ENCODE measurements around the gene USP48.
A peak's percentile ranks its signal among the peaks of the same experiment; 100 is the strongest.

Gene USP48

DNA sequence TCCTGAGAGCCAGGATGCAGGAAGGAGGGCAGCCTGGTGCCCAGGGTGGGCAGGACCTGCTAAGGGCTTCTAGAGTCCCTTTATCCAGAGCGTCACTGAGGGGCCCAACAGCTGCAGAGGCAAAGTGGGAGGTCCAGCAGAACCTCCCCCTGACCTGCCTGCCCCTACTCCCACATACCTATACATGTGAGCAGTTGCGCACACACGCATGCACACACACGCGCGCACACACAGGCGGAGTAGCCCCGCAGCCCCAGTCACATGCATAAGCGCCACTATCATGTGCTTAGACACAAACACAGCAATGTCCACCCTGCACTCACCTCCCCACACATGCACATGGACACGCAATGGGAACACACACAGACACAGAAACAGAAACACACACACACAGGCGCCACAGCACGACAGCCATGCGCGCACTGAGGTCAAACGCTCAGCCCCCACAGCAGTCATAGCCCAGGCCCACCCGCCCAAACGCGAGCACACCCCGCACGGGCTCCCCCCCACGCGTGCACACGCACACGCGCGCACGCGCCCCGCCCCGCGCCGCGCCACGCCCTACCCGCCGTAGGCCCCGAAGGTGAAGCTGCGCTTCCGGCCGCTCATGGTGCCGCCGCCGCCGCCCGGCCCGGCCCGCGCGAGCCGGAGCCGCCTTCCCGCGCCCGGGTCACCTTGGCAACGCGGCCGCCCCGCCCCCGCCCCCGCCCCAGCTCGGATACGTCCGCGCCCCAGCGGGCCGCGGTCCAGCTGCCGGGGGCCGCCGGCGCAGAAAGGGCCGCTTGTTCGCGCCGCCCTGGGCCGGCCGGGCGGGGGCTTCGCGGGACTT is 131.5 kb downstream of the USP48 start:
- ATAC-seq: peak; percentile 70 to 71

DNA sequence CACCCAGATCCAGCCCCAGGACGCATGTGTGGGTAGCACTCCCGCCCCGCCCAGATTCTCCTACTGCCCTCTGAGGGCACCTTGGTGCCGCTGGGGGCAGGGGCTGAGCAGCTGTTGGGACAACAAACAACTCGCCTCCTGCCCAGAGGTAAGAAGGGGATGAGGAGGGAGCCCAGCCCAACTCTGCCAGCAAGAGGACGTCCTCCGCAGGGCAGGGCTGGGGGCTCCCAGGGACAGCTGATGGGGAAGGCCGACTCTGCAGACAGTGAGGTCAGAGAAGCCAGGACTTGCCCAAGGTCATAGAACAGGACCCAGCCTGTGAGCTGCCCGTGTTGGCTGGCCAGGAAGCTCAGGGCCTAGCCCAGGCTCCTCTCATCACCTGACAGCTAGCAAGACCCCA is 132.5 kb downstream of the USP48 start:
- no peak for ATAC-seq

- no peak for ATAC-seq
Observed at GRCh38 chr1:21649315-21649714, 133.6 kb downstream of the USP48 start.

DNA sequence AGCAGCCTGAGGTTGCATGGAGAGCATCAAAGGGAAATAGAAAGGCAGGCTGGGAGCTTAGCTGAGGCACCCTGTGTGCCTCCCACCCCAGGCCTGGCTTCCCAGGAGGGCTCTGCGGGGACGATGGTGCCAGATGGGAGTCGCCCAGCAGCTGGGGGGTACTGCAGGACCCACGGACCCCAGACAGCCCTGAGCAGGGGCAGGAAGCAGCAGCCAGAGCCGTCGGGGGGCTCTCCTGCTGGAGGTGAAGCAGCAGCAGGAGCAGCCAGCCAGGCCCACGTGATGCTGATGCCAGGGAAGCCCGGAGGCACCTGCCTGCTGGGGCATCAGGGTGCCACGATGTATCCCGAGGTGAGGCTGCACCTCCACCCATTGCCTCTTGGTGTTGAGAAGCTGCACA is 134.2 kb downstream of the USP48 start:
- ATAC-seq: no peak

GRCh38 chr1:21648352-21648730 is 134.6 kb downstream of the USP48 start:
- ATAC-seq: no peak

GRCh38 chr1:21647431-21648351 is 135.3 kb downstream of the USP48 start:
- ATAC-seq: no peak

- ATAC-seq: no peak
Observed at GRCh38 chr1:21645550-21645949, 137.4 kb downstream of the USP48 start.

DNA sequence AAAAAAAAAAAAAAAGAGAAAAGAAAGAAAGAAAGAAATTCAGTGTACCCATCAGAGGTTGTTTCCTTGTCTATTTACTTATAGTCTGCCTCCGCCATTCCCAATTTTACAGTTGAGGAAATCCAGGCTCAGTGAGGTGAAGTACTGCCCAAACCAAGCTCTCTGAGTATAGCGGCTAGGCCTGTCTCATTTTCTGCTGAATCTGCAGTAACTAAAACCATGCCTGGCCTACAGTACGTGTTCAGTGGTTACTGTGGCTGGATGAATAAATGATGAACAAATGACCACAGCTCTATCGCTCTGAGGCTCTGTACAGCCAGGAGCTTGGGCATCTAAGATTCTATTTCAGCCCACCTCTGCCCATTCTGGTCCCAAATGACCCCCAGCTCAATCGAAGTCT is 138.0 kb downstream of the USP48 start:
- ATAC-seq: no peak

- no peak for ATAC-seq
Observed at GRCh38 chr1:21644348-21644747, 138.6 kb downstream of the USP48 start.

GRCh38 chr1:21643624-21644023 is 139.3 kb downstream of the USP48 start:
- no peak for ATAC-seq

DNA sequence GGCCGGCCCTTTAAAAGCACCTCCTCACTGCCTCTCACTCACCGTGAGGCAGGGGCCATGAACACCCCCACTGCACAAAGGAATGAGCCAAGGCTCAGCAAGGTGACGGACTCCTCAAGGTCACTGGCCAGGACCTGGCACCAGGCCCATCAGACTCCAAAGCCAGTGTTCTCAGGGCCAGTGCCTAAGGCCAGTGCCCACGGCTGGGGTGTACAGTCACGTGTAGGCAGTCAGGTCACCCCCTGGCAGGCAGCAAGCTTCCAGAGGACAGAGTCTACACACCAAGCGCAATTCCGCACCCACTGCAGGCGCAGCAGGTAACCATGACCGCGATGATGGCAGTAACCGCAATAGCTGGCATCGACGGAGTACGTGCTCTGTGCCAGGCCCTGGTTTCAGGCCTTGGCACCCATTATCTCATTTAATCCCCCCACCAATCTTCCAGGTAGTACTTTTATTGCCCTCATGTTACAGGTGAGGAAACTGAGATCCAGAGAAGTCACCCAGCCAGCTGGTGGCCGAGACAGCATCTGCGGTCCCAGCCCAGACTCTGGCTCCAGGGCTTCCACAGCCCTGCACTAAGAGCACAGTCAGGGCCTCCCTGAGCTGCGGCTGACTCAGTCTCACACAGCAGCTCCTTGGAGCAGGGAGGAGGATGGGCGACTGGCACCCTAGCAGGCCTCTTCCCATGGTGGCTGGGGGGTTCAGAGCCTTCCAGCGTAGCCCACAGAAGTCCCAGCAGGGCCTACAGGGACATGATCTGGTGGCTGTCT is 140.8 kb downstream of the USP48 start:
- ATAC-seq: no peak

- no peak for ATAC-seq
Observed at GRCh38 chr1:21641537-21641936, 141.4 kb downstream of the USP48 start.

DNA sequence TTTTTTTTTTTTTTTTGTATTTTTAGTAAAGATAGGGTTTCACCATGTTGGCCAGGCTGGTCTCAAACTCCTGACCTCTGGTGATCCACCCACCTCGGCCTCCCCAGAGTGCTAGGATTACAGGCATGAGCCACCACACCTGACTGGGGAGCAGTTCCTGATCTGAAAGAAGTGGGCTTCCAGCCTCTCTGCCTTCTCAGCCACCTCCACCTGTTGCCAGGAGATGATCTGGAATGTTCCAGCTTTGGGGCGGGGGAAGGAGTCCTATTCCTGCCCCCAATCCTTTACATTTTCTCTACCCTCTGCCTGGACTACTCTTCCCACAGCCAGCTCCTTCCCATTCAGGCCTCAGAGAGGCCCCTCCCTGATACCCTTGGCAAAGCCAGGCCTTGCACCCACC is 141.9 kb downstream of the USP48 start:
- ATAC-seq: no peak

- ATAC-seq: no peak
Observed at GRCh38 chr1:21640653-21641052, 142.3 kb downstream of the USP48 start.

DNA sequence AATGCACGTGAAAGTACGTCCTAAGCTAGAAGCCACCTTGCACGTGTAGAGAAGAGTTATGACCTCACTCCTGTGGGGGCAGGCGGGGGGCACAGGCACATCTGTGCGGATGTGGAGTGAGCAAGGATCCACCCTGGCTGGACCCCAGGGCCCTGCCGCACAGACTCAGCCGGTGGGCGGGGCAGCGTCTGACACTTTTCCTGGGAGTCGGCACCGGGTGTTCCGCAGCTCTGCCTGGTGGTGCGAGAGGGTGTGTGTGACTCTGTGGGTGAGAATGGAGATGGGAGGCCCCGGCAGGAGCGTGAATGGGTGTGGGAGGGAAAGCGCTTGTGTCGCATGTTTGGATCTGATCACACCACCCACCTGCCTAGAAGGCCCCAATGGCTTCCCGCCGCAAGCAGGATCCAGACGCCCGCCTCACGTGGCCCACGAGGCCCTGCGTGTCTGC is 143.3 kb downstream of the USP48 start:
- no peak for ATAC-seq

DNA sequence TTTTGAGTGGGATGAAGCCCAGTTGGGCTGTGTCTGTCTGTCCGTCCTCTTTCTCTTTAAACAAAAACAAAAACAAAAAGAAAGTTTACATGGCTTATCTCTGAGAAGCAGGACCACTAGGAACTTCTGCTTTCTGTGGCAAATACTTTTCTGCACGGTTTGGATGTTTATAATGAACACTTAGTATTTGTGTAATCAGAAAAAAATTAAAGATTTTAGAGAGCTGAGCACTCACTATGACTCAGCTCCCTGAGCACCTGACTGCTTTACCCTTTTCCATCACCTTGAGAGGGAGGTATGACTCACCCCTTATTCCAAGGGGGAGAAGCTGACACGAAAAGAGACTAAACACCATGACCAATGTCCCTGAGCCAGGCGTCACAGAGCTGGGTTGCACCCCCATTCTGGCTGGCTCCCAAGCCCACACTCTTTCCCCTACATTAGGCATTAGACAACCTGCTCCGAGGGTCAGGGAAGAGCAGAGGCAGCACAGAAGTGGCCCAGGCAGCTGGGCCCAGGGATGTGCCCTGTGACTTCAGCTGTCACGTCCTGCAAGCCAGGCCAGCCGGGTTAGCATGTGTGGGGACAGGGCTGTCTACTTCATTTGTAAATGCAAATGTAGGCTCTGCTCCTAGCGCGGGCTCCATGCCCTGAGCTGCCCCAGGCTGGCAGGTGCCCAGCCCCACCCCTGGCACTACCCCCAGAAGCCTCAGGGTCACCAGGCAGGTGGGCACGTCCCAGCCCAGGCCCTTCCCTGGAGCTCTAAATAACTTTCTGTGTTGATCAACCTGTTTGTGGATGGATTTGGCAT is 144.2 kb downstream of the USP48 start:
- ATAC-seq: peak; percentile 62 to 74

- ATAC-seq: no peak
Observed at GRCh38 chr1:21637514-21637913, 145.4 kb downstream of the USP48 start.

DNA sequence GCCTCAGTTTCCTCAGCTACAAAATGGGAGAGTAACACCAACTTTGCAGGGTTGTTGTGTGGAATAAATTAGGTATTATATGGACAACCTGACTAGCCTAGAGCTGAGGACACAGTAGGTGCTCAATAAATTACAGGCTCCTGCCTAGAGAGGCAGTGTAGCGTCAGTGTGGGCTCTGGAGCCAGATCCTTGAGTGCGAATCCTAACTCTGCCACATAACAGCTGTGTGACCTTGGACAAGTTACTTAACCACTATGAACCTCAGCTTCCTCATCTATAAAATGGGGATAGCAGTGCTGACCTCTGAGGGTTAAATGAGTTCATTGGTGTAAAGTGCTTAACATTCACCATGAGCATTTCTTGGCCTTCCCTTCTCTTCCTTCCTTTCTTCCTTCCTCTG is 146.9 kb downstream of the USP48 start:
- no peak for ATAC-seq

DNA sequence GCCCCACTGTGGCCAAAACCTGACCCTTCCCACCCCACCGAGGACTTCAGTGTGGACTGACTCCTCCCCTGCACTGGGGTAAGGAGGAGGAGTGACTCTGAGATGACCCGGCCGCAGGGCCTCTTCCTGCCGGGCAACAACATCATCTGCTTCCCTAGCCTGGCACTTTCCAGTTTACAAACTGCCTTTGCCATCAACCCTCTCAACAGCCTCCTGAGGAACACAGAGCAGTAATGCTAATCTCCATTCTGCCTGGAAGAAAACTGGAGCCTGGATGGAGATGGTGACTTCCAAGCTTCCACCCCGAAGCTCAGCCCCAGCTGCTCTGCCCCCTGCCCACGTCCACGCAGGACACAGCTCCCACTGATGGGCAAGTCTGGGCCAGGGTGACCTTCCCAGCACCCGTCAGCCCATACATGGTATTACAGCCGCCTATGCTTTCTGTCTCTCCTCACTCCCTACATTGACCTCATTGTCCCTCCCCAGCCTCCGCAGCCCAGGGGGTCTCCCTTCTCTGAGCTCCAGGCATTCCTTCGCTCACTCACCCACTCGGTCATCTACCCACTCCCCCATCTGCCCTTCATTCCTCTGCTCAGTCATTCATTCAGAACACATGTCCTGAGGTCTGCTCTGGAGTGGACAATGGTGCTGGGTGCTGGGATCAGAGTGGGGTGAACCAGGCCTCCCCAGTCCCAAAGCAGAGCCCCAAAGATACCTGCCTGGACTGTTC is 148.0 kb downstream of the USP48 start:
- no peak for ATAC-seq

GRCh38 chr1:21633992-21634805 is 148.8 kb downstream of the USP48 start:
- ATAC-seq: no peak

All from activated CD4-positive, CD25-positive, alpha-beta regulatory T cell treated with anti-CD3 and anti-CD28 coated beads, Interleukin-2, amount 50 U/mL, for 24 hours (primary cell).